ENCODE data around the gene MTMR10. TPM values are rescaled to one million over a fixed set of nuclear protein-coding genes. Genes with fewer than 3 reads are reported as not detected.

MTMR10 gene
- polyA plus RNA-seq, 1 donor from 2014 or later = 2.3 TPM

DNA sequence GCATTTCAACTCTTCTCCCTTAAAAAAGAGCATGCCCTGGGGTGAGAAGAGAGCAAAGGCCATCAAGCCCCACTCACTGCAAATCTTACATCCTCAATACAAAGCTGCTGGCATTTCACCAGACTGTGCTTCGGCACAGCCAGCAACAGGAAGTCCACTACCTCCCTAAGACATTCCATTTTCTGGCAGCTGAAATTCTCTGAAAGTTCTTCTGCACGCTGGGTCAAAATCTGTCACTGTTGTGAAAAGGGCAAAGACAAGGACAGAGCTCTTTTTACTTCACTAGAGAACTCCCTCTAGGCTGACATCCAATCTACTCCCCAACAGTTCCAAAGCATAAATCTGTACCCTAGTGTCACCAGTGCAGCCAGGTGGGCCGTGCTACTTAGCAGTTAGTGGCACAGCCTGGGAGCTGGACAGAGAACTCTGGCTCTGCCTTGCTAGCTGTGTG, 6.3 kb downstream of the MTMR10 start:
- H3F3A ChIP-seq (ENCODE audit: insufficient read depth, low read length, poor library complexity, severe bottlenecking) = no peaks in the 10 kb centered on the region
- no peak for TF ChIP-seq TAF1 (IDR thresholded peaks at IDR 0.05; ENCODE audit: low read depth)
- TF ChIP-seq EP300 (conservative IDR thresholded peaks at IDR 0.05; ENCODE audit: poor library complexity, severe bottlenecking) = no peak
- TF ChIP-seq EZH2 (IDR thresholded peaks at IDR 0.05; ENCODE audit: borderline replicate concordance, insufficient read depth, low read length, poor library complexity, severe bottlenecking) = no peak
- TF ChIP-seq MXI1 (conservative IDR thresholded peaks at IDR 0.05; ENCODE audit: poor library complexity, severe bottlenecking) = no peak
- TF ChIP-seq RAD21 (conservative IDR thresholded peaks at IDR 0.05) = no peak
- TF ChIP-seq, protein P1, sequence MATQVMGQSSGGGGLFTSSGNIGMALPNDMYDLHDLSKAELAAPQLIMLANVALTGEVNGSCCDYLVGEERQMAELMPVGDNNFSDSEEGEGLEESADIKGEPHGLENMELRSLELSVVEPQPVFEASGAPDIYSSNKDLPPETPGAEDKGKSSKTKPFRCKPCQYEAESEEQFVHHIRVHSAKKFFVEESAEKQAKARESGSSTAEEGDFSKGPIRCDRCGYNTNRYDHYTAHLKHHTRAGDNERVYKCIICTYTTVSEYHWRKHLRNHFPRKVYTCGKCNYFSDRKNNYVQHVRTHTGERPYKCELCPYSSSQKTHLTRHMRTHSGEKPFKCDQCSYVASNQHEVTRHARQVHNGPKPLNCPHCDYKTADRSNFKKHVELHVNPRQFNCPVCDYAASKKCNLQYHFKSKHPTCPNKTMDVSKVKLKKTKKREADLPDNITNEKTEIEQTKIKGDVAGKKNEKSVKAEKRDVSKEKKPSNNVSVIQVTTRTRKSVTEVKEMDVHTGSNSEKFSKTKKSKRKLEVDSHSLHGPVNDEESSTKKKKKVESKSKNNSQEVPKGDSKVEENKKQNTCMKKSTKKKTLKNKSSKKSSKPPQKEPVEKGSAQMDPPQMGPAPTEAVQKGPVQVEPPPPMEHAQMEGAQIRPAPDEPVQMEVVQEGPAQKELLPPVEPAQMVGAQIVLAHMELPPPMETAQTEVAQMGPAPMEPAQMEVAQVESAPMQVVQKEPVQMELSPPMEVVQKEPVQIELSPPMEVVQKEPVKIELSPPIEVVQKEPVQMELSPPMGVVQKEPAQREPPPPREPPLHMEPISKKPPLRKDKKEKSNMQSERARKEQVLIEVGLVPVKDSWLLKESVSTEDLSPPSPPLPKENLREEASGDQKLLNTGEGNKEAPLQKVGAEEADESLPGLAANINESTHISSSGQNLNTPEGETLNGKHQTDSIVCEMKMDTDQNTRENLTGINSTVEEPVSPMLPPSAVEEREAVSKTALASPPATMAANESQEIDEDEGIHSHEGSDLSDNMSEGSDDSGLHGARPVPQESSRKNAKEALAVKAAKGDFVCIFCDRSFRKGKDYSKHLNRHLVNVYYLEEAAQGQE (IDR thresholded peaks at IDR 0.05; ENCODE audit: borderline replicate concordance) = no peak
- no peak for TF ChIP-seq SMC3 (conservative IDR thresholded peaks at IDR 0.05; ENCODE audit: poor library complexity)
- no peak for TF ChIP-seq POLR2AphosphoS5 (IDR thresholded peaks at IDR 0.05)
- TF ChIP-seq, protein P2, sequence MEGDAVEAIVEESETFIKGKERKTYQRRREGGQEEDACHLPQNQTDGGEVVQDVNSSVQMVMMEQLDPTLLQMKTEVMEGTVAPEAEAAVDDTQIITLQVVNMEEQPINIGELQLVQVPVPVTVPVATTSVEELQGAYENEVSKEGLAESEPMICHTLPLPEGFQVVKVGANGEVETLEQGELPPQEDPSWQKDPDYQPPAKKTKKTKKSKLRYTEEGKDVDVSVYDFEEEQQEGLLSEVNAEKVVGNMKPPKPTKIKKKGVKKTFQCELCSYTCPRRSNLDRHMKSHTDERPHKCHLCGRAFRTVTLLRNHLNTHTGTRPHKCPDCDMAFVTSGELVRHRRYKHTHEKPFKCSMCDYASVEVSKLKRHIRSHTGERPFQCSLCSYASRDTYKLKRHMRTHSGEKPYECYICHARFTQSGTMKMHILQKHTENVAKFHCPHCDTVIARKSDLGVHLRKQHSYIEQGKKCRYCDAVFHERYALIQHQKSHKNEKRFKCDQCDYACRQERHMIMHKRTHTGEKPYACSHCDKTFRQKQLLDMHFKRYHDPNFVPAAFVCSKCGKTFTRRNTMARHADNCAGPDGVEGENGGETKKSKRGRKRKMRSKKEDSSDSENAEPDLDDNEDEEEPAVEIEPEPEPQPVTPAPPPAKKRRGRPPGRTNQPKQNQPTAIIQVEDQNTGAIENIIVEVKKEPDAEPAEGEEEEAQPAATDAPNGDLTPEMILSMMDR (IDR thresholded peaks at IDR 0.05; ENCODE audit: poor library complexity, severe bottlenecking) = no peak
- H3K27me3 ChIP-seq (ENCODE audit: insufficient read depth, low read depth, low read length) = no peaks in the 10 kb centered on the region
- no peak overlapping the region for H2AFZ ChIP-seq (ENCODE audit: low read depth, low read length)
- no peaks in the 10 kb centered on the region for H3K36me3 ChIP-seq (ENCODE audit: insufficient read depth, low read length)
- peaks cover 4% of the 10 kb centered on the region for H3K79me2 ChIP-seq (replicated peaks; ENCODE audit: insufficient read depth, low read length)
- H3K4me2 ChIP-seq (ENCODE audit: low read length) = no peak overlapping the region
- H4K20me1 ChIP-seq (ENCODE audit: insufficient read depth) = no peaks in the 10 kb centered on the region
- H3K4me3 ChIP-seq (ENCODE audit: low read length) = no peak overlapping the region
- no peak overlapping the region for H3K9ac ChIP-seq (ENCODE audit: low read length)
- H3K27ac ChIP-seq (ENCODE audit: low read length) = no peak overlapping the region
- no peaks in the 10 kb centered on the region for H3K9me3 ChIP-seq (ENCODE audit: low read length)
- H3K9me2 ChIP-seq (ENCODE audit: insufficient read depth, low read length) = no peaks in the 10 kb centered on the region

DNA sequence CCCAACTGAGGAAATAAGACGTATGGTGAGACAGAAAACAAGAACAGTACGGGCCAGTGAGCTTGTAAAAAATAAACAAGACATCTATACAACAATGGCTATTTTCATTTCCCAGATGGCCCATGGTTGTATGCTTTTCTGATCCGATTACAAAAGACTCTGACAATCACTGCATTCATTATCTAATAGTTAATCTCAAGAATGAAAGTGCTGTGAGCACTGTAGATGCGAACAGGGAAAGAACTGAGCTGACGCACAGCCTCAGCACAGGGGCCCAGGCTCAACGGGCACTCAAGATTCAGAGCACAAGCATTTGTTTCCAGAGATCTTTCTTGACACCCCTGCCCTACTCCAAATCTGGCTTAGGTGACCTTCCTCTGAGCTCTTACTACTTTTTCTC, 6.9 kb downstream of the MTMR10 start:
- H3F3A ChIP-seq (ENCODE audit: insufficient read depth, low read length, poor library complexity, severe bottlenecking) = no peaks in the 10 kb centered on the region
- no peak overlapping the region for H3K4me3 ChIP-seq (ENCODE audit: low read length)
- H4K20me1 ChIP-seq (ENCODE audit: insufficient read depth) = no peaks in the 10 kb centered on the region
- H3K79me2 ChIP-seq (replicated peaks; ENCODE audit: insufficient read depth, low read length) = no peaks in the 10 kb centered on the region
- H3K27me3 ChIP-seq (ENCODE audit: insufficient read depth, low read depth, low read length) = no peaks in the 10 kb centered on the region
- no peak overlapping the region for H3K27ac ChIP-seq (ENCODE audit: low read length)
- no peak overlapping the region for H3K9ac ChIP-seq (ENCODE audit: low read length)
- H3K36me3 ChIP-seq (ENCODE audit: insufficient read depth, low read length) = no peaks in the 10 kb centered on the region
- TF ChIP-seq EP300 (conservative IDR thresholded peaks at IDR 0.05; ENCODE audit: poor library complexity, severe bottlenecking) (no peak), POLR2AphosphoS5 (IDR thresholded peaks at IDR 0.05) (no peak)
- no peak overlapping the region for H2AFZ ChIP-seq (ENCODE audit: low read depth, low read length)
- H3K9me2 ChIP-seq (ENCODE audit: insufficient read depth, low read length) = no peaks in the 10 kb centered on the region
- H3K4me2 ChIP-seq (ENCODE audit: low read length) = no peak overlapping the region
- H3K9me3 ChIP-seq (ENCODE audit: low read length) = no peaks in the 10 kb centered on the region

DNA sequence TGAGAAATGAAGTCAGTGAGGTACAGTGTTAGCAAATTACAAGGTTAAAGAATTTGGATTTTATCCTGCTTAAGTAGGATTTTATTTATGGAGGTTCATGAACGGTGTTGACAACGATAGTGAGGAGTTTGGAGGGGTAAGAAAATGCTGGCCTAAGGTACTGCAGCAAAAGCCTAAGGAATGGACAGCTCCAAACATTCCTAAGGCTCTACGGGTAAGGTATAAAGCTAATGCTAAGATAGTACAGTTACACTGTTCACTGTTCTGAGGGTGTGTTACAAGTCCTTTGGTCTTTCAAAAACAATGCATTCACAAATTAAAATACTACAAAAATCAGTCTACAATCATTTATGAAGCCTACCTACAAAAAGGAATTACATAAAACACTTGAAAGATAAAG, 7.3 kb downstream of the MTMR10 start:
- Histone ChIP-seq H3K36me3 (ENCODE audit: insufficient read depth, low read length) (no peaks in the 10 kb centered on the region), H3K9me2 (ENCODE audit: insufficient read depth, low read length) (no peaks in the 10 kb centered on the region), H4K20me1 (ENCODE audit: insufficient read depth) (no peaks in the 10 kb centered on the region), H3F3A (ENCODE audit: insufficient read depth, low read length, poor library complexity, severe bottlenecking) (no peaks in the 10 kb centered on the region), H3K27me3 (ENCODE audit: insufficient read depth, low read depth, low read length) (no peaks in the 10 kb centered on the region), H3K4me2 (ENCODE audit: low read length) (no peak overlapping the region), H3K9me3 (ENCODE audit: low read length) (no peaks in the 10 kb centered on the region), H3K9ac (ENCODE audit: low read length) (no peak overlapping the region), H3K4me3 (ENCODE audit: low read length) (no peak overlapping the region), H2AFZ (ENCODE audit: low read depth, low read length) (no peak overlapping the region), H3K79me2 (replicated peaks; ENCODE audit: insufficient read depth, low read length) (no peaks in the 10 kb centered on the region), H3K27ac (ENCODE audit: low read length) (no peak overlapping the region)
- TF ChIP-seq TAF1 (IDR thresholded peaks at IDR 0.05; ENCODE audit: low read depth) = no peak
- no peak for TF ChIP-seq POLR2AphosphoS5 (IDR thresholded peaks at IDR 0.05)
- no peak for TF ChIP-seq RAD21 (conservative IDR thresholded peaks at IDR 0.05)
- TF ChIP-seq SMC3 (conservative IDR thresholded peaks at IDR 0.05; ENCODE audit: poor library complexity) = no peak
- TF ChIP-seq EP300 (conservative IDR thresholded peaks at IDR 0.05; ENCODE audit: poor library complexity, severe bottlenecking) = no peak
- TF ChIP-seq MXI1 (conservative IDR thresholded peaks at IDR 0.05; ENCODE audit: poor library complexity, severe bottlenecking) = no peak
- TF ChIP-seq, protein P1 (IDR thresholded peaks at IDR 0.05; ENCODE audit: borderline replicate concordance) = no peak
- TF ChIP-seq EZH2 (IDR thresholded peaks at IDR 0.05; ENCODE audit: borderline replicate concordance, insufficient read depth, low read length, poor library complexity, severe bottlenecking) = no peak
- TF ChIP-seq, protein P2 (IDR thresholded peaks at IDR 0.05; ENCODE audit: poor library complexity, severe bottlenecking) = no peak

All from neural cell (in vitro differentiated cells).